ENCODE results near the gene HBG2.

The HBG2 gene

GRCh38 chr11:5229356-5229755, 25.2 kb downstream of the HBG2 start:
- no peak for DNase-seq (ENCODE audit: low read depth)

DNA sequence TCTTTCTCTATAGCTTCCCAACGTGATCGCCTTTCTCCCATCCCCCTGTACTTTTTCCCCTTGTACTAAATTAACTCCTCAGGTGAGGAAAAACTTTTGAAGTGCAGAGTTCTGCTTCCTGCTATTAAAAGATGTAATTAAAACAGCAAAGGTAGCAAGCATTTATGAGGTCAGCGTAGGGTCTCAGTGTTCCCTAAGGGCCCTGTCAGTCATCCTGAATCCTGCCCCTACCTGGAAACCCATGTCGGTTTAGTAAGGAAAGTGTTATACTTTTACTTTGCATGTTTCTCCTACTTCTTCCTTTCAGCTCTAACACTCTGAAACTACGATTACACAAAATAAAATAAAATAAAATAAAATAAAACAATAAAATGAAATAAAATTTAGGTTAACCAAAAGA, 26.5 kb downstream of the HBG2 start:
- no peak for DNase-seq (ENCODE audit: low read depth)

- DNase-seq (ENCODE audit: low read depth): no peak
These were observed 26.9 kb downstream of the HBG2 start for GRCh38 chr11:5227681-5228080.

- DNase-seq (ENCODE audit: low read depth): no peak
These were observed 27.8 kb downstream of the HBG2 start, which contains the start of gene HBB for GRCh38 chr11:5226732-5227310. TSS of gene HBB (minus strand) at chr11:5227071. CDS start at chr11:5227021, 50 bp downstream.

GRCh38 chr11:5225480-5225871, 29.1 kb downstream of the HBG2 start:
- DNase-seq (ENCODE audit: low read depth): no peak

- no peak for DNase-seq (ENCODE audit: low read depth)
These were observed 29.8 kb downstream of the HBG2 start for GRCh38 chr11:5224538-5225479.

GRCh38 chr11:5223686-5224085, 30.9 kb downstream of the HBG2 start:
- DNase-seq (ENCODE audit: low read depth): no peak

DNA sequence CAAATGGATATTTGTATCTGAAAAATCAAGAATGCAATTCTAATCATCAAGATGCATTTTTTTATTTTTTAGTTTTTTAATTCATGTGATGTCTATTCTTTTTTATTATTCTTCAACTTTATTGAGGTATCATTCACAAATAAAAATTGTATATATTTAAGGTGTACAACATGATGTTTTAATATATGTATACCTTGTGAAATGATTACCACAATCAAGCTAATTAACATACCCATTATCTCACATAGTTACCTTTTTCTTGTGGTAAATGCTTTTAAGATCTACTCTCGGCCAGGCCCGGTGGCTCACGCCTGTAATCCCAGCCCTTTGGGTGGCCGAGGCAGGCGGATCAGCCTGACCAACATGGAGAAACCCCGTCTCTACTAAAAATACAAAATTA, 31.4 kb downstream of the HBG2 start:
- DNase-seq (ENCODE audit: low read depth): no peak

DNA sequence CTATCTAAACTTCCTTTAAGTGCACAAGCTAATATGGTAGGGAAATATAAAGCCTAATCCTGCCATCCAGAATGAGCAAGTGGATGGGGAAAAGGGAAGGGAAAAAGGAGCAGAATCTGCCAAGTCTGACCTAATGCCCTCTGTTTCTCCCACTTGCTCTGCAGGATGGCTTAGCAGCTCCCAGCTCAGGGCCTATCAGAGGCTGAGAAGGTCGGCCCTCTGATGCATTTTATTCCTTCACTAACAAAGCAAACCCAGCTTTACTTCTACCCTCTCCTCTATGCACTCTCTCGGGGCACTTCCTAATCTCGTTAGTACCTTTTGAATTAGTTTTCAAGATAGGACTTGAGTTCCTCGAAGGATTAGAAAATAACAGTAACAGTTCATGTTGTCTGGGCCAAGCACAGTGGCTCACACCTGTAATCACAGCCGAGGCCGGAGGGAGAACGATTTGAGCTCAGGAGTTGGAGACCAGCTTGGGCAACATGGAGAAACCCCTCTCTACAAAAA, 44.1 kb downstream of the HBG2 start:
- no peak for DNase-seq (ENCODE audit: low read depth)

DNA sequence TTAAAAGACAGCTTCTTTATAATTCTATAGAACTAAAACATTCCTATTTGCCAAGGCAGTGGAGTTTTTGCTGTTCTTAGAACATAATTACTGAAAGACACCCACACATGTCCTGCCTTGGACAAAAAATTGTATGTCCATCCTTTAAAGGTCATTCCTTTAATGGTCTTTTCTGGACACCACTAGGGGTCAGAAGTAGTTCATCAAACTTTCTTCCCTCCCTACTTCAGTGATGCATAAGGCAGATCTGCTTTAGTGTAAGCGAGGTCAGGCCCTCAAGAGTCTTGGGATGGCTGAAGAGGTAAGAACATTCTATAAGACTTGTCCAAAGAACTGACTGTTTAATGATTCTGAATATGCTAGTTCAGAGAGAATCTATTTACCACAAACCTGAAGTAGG, 49.8 kb downstream of the HBG2 start:
- no peak for DNase-seq (ENCODE audit: low read depth)

DNA sequence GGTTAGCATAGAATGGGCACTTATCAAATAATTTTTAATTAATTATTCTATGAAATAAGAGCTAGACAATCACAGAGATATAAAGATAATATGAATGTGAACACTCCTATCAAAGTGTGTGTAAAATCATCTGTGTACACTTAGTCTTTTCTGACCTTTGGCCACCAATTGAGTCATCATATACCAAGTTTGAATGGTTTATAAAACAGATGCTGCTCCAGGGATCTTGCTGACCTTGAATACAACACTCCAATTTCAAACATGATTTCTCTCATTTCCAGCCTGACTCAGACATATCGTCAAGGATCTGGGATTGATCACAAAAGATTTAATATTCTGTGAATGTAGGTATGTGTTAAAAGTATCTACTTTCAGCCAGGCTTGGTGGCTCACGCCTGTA, 51.2 kb downstream of the HBG2 start:
- DNase-seq (ENCODE audit: low read depth): no peak

Measured in activated T-cell treated with anti-CD3 and anti-CD28 coated beads for 48 hours (primary cell).